ENCODE measurements around the gene CPTP.

GRCh38 chr1:1356796-1357401 is 32.3 kb downstream of the CPTP start:
- TF ChIP-seq POLR2A (IDR thresholded peaks at IDR 0.05; ENCODE audit: low read depth, low read length) (no peak), POLR2AphosphoS5 (IDR thresholded peaks at IDR 0.05; ENCODE audit: low read depth, low read length) (no peak)

Measured in GM12892 (cell line).